Right cardiac atrium (tissue), 5 donors: Measurements from ENCODE around the gene TFRC. TPM values are rescaled to one million over a fixed set of nuclear protein-coding genes. Genes with fewer than 3 reads are reported as not detected.
A peak's percentile ranks its signal among the peaks of the same experiment; 100 is the strongest.
"Not testable (repeated sequence)": the region's sequence is repeated elsewhere in the genome, so short reads cannot be mapped to it uniquely, and the experiment has no call there.

Source experiments
- ATAC-seq, 2 donors: fragments of 200-7000 bp; cut with Tn5 transposase; one replicate each; pipeline versions ENCODE4 v1.8.0 to v1.9.1; 2020; ENCODE audit warnings: moderate library complexity in 2 of 2, mild to moderate bottlenecking in 1 of 2
- DNase-seq, 3 donors: peaks; one replicate each; pipeline ENCODE4 v3.0.0-alpha.2; 2020
- H3K27ac ChIP-seq: one replicate; pipeline ENCODE4 v1.5.1; 2013; ENCODE audit warnings: mild to moderate bottlenecking, low read length, control low read depth, moderate library complexity
- H3K27me3 ChIP-seq: one replicate; pipeline ENCODE4 v1.6.1; 2013; ENCODE audit not compliant: control insufficient read depth, insufficient read depth
- H3K4me1 ChIP-seq: one replicate; pipeline ENCODE4 v1.6.1; 2013; ENCODE audit warnings: low read length; ENCODE audit not compliant: control insufficient read depth, insufficient read depth
- H3K4me3 ChIP-seq: one replicate; pipeline ENCODE4 v1.5.1; 2013; ENCODE audit warnings: low read length, control low read depth
- H3K9me3 ChIP-seq: one replicate; pipeline ENCODE4 v1.6.1; 2013; ENCODE audit warnings: low read length; ENCODE audit not compliant: control insufficient read depth
- WGBS: extraction: QIAGEN DNeasy Blood & Tissue Kit; methylation state at CpG from one replicate; pipeline ENCODE4 v1.1.7; 2013; 5-methylcytosine and 5-hydroxymethylcytosine counted together
- intact Hi-C, 4 donors: fragments of 100-400 bp; cut with DNase I; formaldehyde crosslinking; loops; one replicate each; pipeline versions ENCODE4 v1.11.0 to v1.14.0; 2022 to 2023
- polyA plus RNA-seq: library from polyadenylated mRNA; stranded (reverse); fragments of 200-250 nt; gene quantifications from one replicate; pipeline ENCODE4 v1.2.3, GENCODE V29; 2013
- total RNA-seq, 4 donors: library from RNA; stranded (reverse); fragmentation: NEBNext Ultra II Directional; extraction: Animal tissue kit (Norgen Biotek cat#: 25700); gene quantifications; one replicate each; pipeline ENCODE4 v1.2.1, GENCODE V29; 2021
- donor health status: healthy with polysubstance abuse.
- donor health status: DM: no; HTN: yes; CAD: no.
- donor health status: DM: no; HTN: no; CAD: no.
- donor health status: DM: no; HTN: yes; CAD: no; lungs with severe emphysema.
- donor health status: DM: yes; HTN: yes; CAD: no.

Gene TFRC
- total and polyA plus RNA-seq, 5 donors, result 23.4 to 199 (median 88.7) TPM

- H3K27ac ChIP-seq, result no peak overlapping the region
- H3K4me1 ChIP-seq, result no peaks in the 10 kb centered on the region
- intact Hi-C loops, result no loop called here
- ATAC-seq, result no peak
- 75% methylated on average over 7 of the region's 7 CpGs for WGBS
- no peak overlapping the region for H3K4me3 ChIP-seq
- DNase-seq, result no peak
- H3K9me3 ChIP-seq, result no peaks in the 10 kb centered on the region
- no peaks in the 10 kb centered on the region for H3K27me3 ChIP-seq
These were observed 30.1 kb upstream of the TFRC start for GRCh38 chr3:196111939-196112386.

GRCh38 chr3:196108075-196108743, 26.3 kb upstream of the TFRC start:
- Histone ChIP-seq H3K9me3 (no peaks in the 10 kb centered on the region), H3K27me3 (no peaks in the 10 kb centered on the region), H3K4me3 (no peak overlapping the region), H3K27ac (no peak overlapping the region), H3K4me1 (no peaks in the 10 kb centered on the region)
- no peak for ATAC-seq
- no peak for DNase-seq
- WGBS, result 62% methylated on average over 13 of the region's 13 CpGs
- intact Hi-C loops, result no loop called here

- H3K4me1 ChIP-seq, H3K27ac ChIP-seq, H3K27me3 ChIP-seq, H3K4me3 ChIP-seq, intact Hi-C loops, DNase-seq, H3K9me3 ChIP-seq, ATAC-seq: not testable (repeated sequence)
- 95% methylated on average over 12 of the region's 12 CpGs for WGBS
These were observed 22.8 kb upstream of the TFRC start for GRCh38 chr3:196104707-196105106.

GRCh38 chr3:196098365-196098980, 16.6 kb upstream of the TFRC start:
- ATAC-seq, H3K4me3 ChIP-seq, H3K27me3 ChIP-seq, H3K4me1 ChIP-seq, H3K27ac ChIP-seq, DNase-seq, intact Hi-C loops, H3K9me3 ChIP-seq: not testable (repeated sequence)
- WGBS, result 57% methylated on average over 8 of the region's 8 CpGs

- no peaks in the 10 kb centered on the region for H3K9me3 ChIP-seq
- no peak for DNase-seq
- no peak for ATAC-seq
- no peaks in the 10 kb centered on the region for H3K27me3 ChIP-seq
- no peak overlapping the region for H3K27ac ChIP-seq
- no peak overlapping the region for H3K4me3 ChIP-seq
- H3K4me1 ChIP-seq, result no peaks in the 10 kb centered on the region
- intact Hi-C loops, result no loop called here
- WGBS, result 77% methylated on average over 5 of the region's 5 CpGs
These were observed 15.7 kb upstream of the TFRC start for GRCh38 chr3:196097373-196098154.

GRCh38 chr3:196096382-196096953, 14.6 kb upstream of the TFRC start:
- H3K27ac ChIP-seq, result peak overlapping the region; percentile 96
- H3K9me3 ChIP-seq, result no peaks in the 10 kb centered on the region
- H3K4me1 ChIP-seq, result no peaks in the 10 kb centered on the region
- peak in 2 of 3 donors; percentile 45 to 70 for DNase-seq
- no peaks in the 10 kb centered on the region for H3K27me3 ChIP-seq
- 52% methylated on average over 11 of the region's 11 CpGs for WGBS
- intact Hi-C loops, result no loop called here
- ATAC-seq, result peak; percentile 79 to 88
- H3K4me3 ChIP-seq, result no peak overlapping the region

GRCh38 chr3:196093317-196094111, 11.6 kb upstream of the TFRC start:
- peak in 1 of 3 donors; percentile 30 for DNase-seq
- WGBS, result 68% methylated on average over 7 of the region's 7 CpGs
- intact Hi-C loops, result no loop called here
- peak overlapping the region; percentile 73 for H3K27ac ChIP-seq
- H3K4me3 ChIP-seq, result no peak overlapping the region
- H3K27me3 ChIP-seq, result no peaks in the 10 kb centered on the region
- peak; percentile 59 to 61 for ATAC-seq
- H3K9me3 ChIP-seq, result no peaks in the 10 kb centered on the region
- no peaks in the 10 kb centered on the region for H3K4me1 ChIP-seq

- no peak overlapping the region for H3K4me3 ChIP-seq
- no peak overlapping the region for H3K27ac ChIP-seq
- H3K4me1 ChIP-seq, result no peaks in the 10 kb centered on the region
- H3K27me3 ChIP-seq, result no peaks in the 10 kb centered on the region
- no peaks in the 10 kb centered on the region for H3K9me3 ChIP-seq
- intact Hi-C loops, result no loop called here
- ATAC-seq (no peak), DNase-seq (no peak)
- 76% methylated on average over 5 of the region's 5 CpGs for WGBS
These were observed 6.0 kb upstream of the TFRC start for GRCh38 chr3:196087906-196088305.

GRCh38 chr3:196082619-196082971, 705 bp upstream of the TFRC start:
- 70% methylated on average over 6 of the region's 6 CpGs for WGBS
- Histone ChIP-seq H3K27me3 (no peaks in the 10 kb centered on the region), H3K4me1 (no peaks in the 10 kb centered on the region), H3K9me3 (no peaks in the 10 kb centered on the region), H3K4me3 (peak overlapping the region; percentile 82), H3K27ac (no peak overlapping the region)
- ATAC-seq (no peak), DNase-seq (no peak)
- intact Hi-C loops, result no loop called here

- ATAC-seq, result peak; percentile 87 to 91
- peak overlapping the region; percentile 91 for H3K27ac ChIP-seq
These were observed 672 bp downstream of the TFRC start for GRCh38 chr3:196081002-196081833.

More at GRCh38 chr3:196081002-196081833, 672 bp downstream of the TFRC start:
- peak; percentile 68 to 85 (median 85) for DNase-seq
- Histone ChIP-seq H3K9me3 (no peaks in the 10 kb centered on the region), H3K4me3 (peak overlapping the region; percentile 82), H3K4me1 (no peaks in the 10 kb centered on the region), H3K27me3 (no peaks in the 10 kb centered on the region)
- intact Hi-C loops, result no loop called here
- WGBS, result under 1% methylated on average over 61 of the region's 61 CpGs
